Hepatic stellate cell (primary cell): ENCODE measurements around the gene UNC13D.
"Not testable (repeated sequence)": the region's sequence is repeated elsewhere in the genome, so short reads cannot be mapped to it uniquely, and the experiment has no call there.

Source experiments
- DNase-seq: peaks from one replicate; pipeline ENCODE4 v3.0.0; 2011; ENCODE audit warnings: low spot score

UNC13D gene

DNA sequence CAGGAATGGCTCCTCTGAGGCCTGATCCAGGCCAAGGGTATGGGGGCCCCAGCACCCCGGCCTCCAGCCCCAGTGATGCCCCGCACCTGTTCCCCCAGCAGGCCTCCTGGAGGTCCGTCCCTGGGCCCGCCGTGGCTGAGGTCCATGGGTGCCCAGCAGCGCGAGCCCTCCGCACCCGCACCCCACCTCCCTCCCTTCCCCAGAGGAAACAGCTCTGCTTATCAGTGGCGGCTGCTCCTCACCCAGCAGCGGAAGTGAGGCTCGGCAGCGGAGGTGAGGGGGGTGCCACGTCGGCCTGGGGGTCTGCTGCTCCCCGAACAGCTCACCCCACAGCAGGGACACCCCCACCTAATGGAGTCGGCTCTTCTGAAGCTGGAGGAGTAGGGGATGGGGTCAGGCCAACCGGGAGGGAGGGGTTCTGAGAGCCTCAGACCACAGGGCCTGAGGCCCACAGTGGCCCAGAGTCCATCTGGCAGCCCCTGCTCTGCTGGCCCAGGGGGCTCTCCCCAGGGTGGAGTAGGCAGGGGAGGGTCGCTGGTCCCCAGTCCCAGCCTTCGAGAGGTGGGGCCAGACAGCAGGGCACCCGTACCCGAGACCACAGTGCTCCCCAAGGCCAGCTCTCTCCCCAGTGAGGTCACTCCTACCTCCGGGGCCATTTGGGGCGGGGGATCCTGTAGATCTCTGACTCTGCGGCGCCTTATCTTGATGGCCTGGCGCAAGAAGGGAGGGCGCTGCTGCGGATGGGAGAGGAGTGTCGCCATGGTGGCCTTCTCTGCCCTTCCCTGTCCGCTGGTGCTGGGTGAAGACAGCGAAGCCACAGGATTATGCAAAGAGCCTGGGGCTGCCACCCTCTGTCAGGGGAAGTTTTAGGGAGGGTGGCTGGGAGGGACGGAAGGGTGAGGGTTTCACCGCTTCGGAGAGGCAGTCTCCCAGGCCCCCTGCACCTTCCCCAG lies at the start of gene UNC13D:
Gene UNC13D (minus strand): TSS at position 828 of the 953 bp plus-strand sequence. CDS start 67 bp downstream, at position 761.
- DNase-seq = no peak

DNA sequence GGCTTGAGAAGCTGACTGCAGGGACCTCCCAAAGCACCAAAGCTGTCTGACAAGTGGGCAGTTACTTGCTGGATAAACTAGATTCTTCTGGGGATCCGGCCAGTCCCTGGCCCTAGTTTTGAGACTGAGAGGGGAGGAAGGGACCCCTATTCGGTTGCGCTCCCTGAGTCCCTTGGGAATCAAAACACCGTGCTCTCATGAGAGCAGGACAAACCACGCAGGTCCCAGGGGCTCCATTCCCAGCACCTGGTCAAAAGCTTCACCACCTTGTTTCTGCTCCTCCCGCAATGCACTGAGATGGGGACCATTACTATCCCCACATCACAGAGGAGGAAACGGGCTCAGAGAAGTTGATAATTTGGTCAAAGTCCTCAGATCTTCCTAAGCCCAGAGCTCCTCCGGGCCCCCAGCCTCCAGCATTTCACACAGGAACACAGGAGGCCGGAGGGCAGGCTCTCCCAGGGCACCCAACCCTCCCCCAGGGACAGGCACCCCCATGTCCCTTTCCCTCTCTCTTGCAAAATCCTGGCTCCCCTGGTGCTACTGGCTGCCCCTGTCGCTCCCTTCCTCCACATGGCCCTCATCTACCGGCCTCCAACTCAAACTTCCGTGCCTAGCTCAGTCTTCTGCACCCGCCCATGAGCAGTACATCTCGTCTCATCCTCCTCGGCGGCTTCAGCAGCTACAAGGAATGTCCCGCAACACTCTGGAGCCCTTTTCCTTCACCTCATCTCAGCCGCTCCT lies 49.3 kb upstream of the UNC13D start:
- no peak for DNase-seq

DNA sequence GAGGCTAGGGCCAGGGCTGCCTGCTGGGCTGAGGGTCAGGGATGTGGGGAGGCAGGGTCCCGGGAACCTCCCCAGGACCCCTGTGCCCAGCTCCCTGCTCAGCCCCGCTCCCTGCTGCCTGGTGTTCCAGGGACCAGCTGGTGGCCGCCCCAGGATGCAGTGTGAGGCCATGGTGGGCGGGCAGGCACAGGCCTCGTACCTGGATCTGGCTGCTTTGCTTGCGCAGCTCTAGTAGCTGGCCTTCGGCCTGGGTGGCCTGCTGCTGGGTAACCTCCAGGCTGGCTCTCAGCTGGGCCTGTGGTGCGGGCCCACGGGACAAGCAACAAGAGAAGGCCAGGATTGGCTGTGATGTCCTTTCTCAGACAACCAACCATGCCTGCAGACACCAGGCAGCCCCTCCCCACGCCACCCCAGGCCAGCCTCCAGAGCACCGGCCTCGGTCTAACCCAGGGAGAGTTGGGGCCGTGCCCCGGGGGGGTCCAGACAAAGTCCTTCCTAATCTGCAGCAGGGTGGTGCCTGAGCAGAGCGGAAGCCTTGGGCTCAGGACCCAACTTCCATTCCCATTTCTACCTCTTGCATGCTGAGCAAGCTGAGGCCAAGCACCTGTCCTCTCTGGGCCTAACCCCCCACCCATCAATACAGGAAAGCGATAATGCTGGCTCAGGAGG lies 48.5 kb upstream of the UNC13D start:
- no peak for DNase-seq

DNA sequence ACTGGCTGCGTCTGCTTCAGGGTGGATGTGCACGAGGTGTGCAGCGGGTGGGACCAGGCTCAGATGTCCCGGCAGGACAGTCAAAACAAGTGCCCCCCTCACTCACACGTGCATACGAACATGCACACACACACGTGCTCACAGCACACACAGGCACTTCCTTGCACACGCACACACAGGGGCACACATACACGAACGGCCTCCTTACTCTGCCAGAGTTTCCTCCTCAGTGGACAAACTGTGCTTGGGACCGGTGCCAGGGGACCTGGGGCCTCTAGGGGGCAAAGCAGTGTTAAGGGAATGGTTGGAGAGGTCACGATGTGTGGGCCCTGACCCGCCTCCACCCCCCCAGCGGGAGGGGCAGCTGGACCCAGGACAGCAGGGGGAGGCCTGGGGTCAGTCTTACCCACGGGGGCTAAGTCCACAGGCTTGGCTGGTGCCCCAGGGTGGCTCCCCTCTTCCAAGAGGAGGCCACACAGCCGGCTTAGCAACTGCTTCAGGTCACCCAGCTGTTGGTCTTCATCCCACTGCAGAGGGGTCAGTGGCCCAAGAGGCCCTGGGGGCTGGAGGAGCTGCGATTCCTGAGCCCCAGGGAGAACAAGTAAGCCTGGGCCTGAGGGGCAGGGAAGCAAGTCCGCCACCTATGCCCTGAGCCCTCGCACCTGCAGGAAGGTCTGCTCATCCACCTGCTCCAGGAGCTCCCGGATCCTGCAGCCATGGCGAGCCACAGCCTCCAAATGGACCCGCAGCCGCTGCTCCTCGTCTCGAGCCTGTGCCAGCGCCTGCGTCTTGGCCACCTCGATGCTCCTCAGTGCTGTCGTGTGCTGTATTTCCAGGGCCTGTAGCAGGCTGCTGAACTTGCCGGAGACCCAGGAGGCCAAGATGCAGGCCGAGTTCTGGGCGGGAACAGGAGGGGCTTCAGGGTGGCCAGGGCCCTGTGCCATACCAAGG lies 47.7 kb upstream of the UNC13D start:
- no peak for DNase-seq

DNA sequence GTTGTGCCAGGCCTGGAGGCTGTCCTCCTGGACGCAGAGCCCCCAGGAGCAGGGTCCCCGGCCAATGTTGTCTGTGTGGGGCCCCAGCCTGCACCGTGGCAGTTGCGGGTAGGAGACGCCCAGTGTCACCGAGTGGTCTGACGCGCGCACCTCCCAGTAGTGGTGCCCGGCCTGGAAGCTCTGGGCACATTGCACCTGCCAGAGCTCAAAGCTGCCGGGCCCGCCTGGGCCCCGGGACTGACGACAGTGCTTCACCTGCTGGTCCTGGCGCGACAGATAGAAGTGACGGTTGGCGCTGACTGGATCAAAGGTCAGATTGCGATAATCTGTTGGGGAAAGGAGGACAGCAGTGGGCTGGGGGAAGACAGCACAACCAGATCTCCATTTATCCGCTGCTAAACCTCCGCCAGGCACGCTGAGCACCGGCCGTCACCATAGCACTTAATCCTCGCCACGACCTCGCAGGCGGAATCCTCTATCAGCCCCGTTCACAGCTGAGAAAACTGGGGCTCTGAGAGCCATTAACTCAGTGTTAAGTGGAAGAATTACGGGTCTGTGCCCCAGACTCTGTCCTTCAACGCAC lies 46.9 kb upstream of the UNC13D start:
- no peak for DNase-seq

DNA sequence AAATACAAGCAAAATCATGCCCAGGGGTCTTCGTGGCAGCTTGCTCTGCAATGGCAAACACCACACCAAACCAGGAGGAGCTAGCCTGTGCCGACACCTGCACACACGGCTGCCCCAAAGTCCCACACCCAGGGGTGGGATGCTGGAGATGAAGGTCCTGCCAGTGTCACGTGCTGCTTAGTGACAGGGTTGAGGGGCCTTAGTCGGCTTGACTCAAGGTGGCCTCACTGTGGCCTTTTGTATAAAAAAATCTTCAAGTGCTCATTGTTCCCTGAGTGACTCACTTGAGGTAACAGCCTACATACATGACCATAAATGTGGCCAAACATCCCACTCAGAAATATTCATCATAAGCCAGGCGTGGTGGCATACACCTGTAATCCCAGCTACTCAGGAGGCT lies 45.2 kb upstream of the UNC13D start:
- no peak for DNase-seq

DNA sequence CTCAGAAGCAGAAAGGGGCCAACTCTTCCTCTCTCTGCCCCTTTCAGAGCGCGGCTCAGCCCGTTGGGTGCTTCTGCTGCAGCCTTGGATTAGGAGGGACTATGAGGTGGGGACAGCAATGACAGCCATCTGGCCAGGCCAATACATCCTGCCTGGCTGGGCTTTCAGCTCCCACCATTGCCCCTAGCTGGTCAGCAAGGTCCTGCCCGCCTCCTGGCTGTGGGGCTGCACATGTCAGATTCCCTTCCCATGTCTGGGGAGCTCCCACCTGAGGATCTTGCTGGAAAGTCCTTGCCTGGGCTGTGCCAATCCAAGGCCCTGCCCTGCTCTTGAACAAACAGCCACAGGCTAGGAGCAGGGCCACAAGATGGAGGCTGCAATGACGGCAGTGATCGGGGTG lies 44.3 kb upstream of the UNC13D start:
- DNase-seq = no peak

DNA sequence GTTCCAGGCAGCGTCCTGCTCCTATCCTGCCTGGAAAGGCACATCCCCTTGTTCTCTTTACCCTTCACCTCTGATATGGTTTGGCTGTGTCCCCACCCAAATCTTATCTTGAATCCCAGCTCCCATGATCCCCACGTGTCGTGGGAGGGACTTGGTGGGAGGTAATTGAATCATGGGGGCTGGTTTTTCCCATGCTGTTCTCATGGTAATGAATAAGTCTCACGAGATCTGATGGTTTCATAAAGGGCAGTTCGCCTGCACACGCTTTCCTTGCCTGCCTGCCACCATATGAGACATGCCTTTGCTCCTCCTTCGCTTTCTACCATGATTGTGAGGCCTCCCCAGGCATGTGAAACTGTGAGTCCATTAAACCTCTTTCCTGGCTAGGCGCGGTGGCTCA lies 41.7 kb upstream of the UNC13D start:
- DNase-seq = not testable (repeated sequence)

DNA sequence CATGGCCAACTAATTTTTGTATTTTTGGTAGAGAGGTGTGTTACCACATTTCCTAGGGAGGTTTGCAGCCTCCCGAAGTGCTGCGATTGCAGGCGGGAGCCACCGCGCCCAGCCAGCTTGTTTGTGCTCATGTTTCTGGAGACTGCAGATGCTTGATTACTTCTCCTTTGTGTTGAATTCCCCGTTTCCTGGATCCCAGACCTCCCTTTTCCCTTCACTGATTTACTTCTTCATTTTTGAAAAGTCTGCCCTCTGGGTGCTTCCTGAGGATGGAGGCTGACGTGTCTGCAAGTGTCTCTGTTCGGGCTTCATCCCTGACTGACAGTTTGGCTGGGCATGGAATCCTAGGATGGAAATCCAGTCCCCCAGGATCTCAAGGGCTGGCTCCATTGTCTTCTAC lies 41.2 kb upstream of the UNC13D start:
- no peak for DNase-seq

DNA sequence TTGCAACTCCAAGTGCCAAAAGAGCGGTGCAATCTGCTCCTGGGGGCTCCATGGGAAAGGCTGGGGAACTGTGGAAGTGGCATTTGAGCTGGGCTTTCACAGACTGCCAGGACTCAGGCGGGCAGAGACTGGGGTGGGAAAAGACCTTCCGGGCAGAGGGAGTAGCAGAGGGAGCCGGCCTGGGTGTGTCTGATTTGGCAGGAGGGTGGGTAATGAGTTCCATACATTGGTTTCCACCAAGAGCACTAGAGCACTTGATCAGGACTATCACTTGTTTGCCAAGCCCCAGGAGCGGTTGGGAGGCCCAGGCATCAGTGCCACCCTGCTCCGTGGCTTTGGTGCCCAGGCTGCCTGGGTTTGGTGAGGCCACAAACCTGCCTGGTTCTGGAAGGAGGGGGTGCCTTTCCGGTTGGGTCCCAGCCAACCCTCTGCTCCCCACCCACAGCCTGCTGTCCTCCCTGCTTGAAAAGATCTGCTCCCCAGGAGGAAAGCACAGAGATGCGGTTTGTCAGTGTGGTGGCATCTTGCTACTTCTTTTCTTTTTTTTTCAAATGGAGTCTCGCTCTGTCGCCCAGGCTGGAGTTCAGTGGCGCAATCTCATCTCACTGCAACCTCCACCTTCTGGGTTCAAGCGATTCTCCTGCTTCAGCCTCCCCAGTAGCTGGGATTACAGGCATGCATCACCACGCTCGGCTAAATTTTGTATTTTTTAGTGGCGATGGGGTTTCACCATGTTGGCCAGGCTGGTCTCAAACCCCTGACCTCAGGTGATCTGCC lies 37.7 kb upstream of the UNC13D start:
- DNase-seq = no peak

DNA sequence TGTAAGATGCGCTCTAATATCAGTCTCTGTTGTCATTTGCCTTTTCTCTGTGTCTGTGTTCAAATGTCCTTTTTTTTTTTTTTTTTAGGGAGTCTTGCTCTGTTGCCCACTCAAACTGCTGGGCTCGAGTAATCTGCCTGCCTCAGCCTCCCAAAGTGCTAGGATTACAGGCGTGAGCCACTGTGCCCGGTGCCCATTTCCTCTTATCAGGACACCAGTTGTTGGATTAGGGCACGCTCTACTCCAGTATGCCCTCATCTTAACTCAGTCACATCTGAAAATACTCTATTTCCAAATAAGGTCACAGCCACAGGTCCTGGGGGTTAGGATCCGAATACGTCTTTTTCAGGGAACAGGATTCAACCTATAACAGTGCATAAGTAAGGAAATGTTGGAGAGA lies 36.1 kb upstream of the UNC13D start:
- DNase-seq = no peak

DNA sequence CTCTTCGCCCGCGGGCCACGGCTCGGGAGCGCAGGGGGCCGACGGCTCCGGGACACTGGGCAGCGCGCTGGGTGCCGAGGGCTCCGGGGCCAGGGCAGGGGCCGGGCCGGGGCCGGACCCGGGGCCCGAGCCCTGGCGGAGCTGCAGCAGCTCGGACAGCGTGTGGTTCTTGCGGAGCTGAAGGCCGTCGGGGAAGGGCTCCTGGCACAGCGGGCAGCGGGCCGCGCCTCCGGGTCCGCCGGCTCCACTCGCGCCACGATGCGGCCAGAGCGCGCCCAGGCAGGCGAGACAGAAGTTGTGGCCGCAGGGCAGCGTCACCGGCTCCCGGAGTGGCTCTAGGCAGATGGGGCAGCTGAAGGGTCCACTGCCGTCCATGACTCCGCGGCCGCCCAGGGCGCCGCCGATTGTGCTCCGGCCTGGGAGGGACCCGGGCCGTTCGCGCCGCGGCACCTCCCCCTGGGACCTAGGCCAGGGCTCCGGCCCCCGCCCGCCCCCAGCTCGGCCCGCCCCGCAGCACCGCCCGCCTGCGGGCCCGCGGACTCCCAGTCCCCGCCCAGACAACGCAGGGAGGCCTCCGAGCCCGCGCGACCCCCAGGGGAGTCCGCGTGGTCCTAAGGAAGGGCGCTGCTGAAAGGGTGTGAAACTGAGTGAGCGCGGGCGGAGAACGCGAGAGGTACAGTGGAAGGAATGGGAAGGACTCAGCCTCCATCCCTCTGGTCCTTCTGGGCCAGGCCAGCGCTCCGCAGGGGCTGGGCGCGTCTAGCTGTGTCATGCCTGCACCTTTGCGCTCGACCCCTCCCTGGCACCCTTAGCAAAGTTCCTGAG lies 34.2 kb upstream of the UNC13D start, which contains the start of gene TRIM47:
Gene TRIM47 (minus strand): TSS at position 408 of the 825 bp plus-strand sequence. CDS start 33 bp downstream, at position 375.
- DNase-seq = peak; percentile 66

DNA sequence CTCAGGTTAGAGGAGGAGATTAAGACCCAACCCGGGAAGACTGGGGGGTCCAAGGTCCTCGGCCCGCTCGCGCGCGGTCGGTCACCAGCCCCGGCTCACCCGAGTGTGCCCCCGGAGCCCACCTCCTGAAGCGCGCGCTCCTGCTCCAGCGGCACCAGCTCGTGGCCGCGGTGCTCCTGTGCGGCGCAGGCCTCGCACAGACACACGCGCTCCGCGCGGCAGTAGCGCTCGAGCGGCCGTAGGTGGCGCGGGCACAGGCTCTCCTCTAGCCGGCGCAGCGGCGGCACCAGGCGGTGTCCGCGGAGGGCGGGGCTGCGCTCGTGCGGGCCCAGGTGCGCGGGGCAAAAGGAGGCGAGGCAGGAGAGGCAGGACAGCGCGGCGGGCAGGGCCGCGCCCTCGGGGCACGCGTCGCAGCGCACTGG lies 33.6 kb upstream of the UNC13D start:
- DNase-seq = peak; percentile 73

DNA sequence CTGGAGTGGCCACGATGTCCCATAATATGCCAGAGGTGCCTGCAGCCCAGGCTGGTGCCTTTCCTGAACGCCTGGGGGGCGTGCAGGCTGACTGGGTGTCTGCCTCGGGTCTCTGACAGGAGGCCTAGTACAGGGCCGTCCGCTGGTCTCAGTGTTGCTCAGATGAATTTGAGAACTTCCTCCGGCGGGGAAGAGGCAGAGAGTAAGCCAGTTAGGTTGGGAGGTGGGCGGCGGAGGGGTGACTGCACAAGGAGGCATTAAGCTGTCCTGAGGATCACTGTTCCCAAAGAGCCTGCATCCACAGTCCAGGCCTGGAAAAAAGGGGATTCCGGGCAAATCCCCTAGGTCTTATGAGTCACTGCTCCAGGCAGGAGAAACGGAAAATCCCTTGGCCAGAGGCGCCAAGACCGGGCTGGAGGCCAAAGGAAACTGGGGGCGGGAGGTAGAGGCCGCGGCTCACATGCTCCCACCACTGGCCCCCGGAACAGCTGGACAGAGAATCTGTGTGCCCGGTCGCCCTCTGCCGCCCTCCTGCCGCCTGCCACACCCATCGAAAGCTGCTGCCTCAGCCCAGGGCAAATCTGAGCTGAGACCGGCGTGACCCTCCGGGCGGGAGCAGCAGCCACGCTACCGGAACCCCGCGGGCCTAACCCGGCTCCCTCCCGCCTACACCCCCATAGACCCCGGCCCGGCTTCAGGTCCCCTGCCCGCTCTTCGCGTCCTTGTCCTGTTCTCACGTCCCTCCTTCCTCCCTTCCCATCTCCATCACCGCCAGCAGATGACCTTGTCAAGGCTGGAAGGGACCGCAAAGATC lies 32.9 kb upstream of the UNC13D start:
- DNase-seq = peak; percentile 91

DNA sequence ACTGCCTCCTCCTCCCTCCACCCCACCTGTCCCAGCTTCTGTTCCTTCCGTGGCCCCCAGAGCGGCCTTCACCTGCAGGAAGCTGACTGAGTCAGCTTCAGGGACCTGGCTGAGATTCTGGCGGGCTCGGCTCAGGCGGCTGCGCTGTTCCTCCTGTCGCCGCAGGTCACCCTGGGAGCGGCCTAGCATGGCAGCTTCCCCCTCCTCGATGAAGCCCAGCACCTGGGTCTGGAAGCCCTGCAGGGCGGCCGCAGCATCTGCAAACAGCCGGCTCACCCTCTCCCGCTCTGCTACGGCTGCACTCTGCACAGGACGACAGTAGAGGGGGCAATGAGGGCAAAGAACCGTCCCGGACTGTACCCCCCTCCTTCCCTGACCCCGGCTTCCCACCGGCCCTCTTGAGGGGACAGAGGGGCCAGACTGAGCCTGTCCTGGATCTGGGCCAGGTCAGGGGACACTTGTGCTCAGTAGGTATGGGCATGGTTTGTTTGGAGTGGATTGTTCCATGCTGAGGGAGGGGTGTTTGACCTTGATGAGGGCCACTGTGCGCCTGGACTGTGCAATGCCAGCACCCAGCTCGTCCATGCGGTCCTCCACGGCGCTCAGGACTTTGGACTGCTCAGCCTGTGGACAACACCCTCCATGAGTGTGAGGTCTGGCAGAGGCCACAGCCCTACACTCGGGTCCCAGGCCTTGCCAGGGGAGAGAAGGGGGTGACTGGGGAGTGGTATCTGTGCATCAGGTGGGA lies 32.2 kb upstream of the UNC13D start:
- DNase-seq = no peak

DNA sequence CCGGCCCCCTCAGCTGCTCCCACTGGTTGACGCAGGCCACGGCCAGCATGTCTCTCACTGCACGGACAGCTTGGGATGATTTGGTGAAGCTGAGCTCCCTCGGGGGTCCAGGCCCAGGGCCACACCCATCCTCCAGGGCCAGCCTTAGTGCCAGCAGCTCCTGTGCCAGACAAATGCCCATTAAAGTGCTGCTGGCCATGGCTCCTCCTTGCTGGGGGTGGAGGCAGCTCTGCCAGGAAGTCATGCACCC lies 31.7 kb upstream of the UNC13D start:
- no peak for DNase-seq

DNA sequence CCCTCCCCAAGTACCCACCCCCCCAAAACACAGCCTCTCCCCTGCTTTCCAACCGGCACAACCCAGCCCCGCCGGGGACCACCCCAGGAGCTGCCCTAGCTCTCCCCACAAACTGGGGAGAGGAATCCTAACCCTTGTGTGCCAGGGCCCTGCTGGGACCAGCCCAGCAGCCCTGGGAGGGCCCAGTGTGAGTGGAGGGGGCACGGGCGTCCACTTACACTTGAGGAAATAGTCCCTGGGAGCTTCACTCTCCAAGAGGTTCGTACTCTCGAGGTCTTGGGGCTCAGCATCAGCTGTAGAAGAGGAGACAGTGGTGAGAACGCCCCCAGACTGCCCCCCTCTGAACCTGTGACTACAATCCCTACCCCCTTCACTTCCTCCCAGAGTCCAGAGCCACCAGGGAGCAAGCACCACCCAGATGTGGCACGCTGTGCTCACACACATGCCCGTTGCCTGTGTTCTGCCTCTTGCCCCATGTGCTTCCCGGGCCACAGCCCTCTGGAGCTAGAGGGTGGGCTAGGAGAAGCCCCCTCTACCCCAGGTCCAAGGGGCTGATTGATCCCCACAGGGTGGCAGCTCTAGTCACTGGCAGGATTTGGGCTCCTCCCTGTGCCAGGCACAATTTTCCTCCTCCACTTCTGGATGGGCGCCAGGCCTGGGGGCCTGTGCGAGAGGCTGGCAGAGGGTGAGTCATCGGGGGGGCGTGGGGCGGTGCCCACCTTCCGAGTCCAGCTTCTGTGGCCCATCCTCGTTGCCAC lies 31.2 kb upstream of the UNC13D start:
- DNase-seq = no peak
